HCT116 (cell line): ENCODE data around the gene GGPS1.

ENCODE experiments used
- CTCF ChIP-seq, 3 experiments: fragments of 200-600 bp in 1 of 3; sonication (generic) in 1 of 3; IDR thresholded peaks in 2 of 3; conservative IDR thresholded peaks in 1 of 3; 2 replicates each; pipeline ENCODE4 v1.5.1; 2012 to 2017; ENCODE audit warnings: low read depth in 2 of 3, low read length in 2 of 3, antibody characterized with exemption in 1 of 3, borderline replicate concordance in 1 of 3, control low read depth in 1 of 3, mild to moderate bottlenecking in 1 of 3, mixed read lengths in 1 of 3, mixed run types in 1 of 3, moderate library complexity in 1 of 3; ENCODE audit not compliant: insufficient read depth in 1 of 3
- EZH2 ChIP-seq: fragments of 200-600 bp; sonication (generic); IDR thresholded peaks from 2 replicates; pipeline ENCODE4 v1.6.1; 2017; ENCODE audit warnings: antibody characterized with exemption, mixed run types
- EZH2phosphoT487 ChIP-seq: fragments of 200-600 bp; IDR thresholded peaks from 2 replicates; pipeline ENCODE4 v1.6.1; 2018; ENCODE audit warnings: antibody characterized with exemption, borderline replicate concordance
- POLR2A ChIP-seq: IDR thresholded peaks from 2 replicates; pipeline ENCODE4 v1.7.0; 2011; ENCODE audit warnings: borderline replicate concordance; ENCODE audit not compliant: insufficient read depth, insufficient read length; ENCODE audit errors: extremely low read depth
- POLR2AphosphoS5 ChIP-seq: IDR thresholded peaks from 2 replicates; pipeline ENCODE4 v1.6.1; 2011; ENCODE audit warnings: mild to moderate bottlenecking, low read depth, low read length, moderate library complexity
- ZNF274 ChIP-seq: fragments of 200-500 bp; sonication (Bioruptor generic); IDR thresholded peaks from 2 replicates; pipeline ENCODE4 v1.6.1; 2014; ENCODE audit warnings: mild to moderate bottlenecking, low read depth, low read length, inconsistent platforms

- no peak for TF ChIP-seq ZNF274
- TF ChIP-seq POLR2AphosphoS5, result no peak
- TF ChIP-seq CTCF (IDR thresholded peaks at IDR 0.05 in 2 of 3, conservative IDR thresholded peaks at IDR 0.05 in 1 of 3; ENCODE audit: borderline replicate concordance in 1 of 3, insufficient read depth in 1 of 3, low read depth in 2 of 3, low read length in 2 of 3), result no peak
- TF ChIP-seq POLR2A, result no peak
- TF ChIP-seq EZH2phosphoT487, result no peak
- TF ChIP-seq EZH2, result no peak
These were observed 23.6 kb upstream of the GGPS1 start for GRCh38 chr1:235304549-235305451.
